Measurements from ENCODE around the gene SPSB2.

GRCh38 chr12:6826734-6827436 is 46.2 kb downstream of the SPSB2 start:
- TF ChIP-seq EZH2 (IDR thresholded peaks at IDR 0.05; ENCODE audit: low read length, unreplicated experiment), result no peak
- no peak for TF ChIP-seq EZH2phosphoT487 (IDR thresholded peaks at IDR 0.05; ENCODE audit: borderline replicate concordance, low read length)

Measured in PC-3 (cell line).